Lower leg skin (tissue), 3 donors: ENCODE measurements around the gene RTF2.

Experiments used
- CTCF ChIP-seq, 3 donors: fragments of 450-650 bp; IDR thresholded peaks; one replicate each; pipeline ENCODE4 v1.5.1; 2016; ENCODE audit warnings: antibody characterized with exemption in 3 of 3, mild to moderate bottlenecking in 3 of 3, moderate library complexity in 2 of 3
- POLR2A ChIP-seq, 2 donors: fragments of 450-650 bp; IDR thresholded peaks; one replicate each; pipeline ENCODE4 v1.6.1; 2016 to 2017; ENCODE audit warnings: antibody characterized with exemption in 2 of 2, mild to moderate bottlenecking in 1 of 2, moderate library complexity in 1 of 2

DNA sequence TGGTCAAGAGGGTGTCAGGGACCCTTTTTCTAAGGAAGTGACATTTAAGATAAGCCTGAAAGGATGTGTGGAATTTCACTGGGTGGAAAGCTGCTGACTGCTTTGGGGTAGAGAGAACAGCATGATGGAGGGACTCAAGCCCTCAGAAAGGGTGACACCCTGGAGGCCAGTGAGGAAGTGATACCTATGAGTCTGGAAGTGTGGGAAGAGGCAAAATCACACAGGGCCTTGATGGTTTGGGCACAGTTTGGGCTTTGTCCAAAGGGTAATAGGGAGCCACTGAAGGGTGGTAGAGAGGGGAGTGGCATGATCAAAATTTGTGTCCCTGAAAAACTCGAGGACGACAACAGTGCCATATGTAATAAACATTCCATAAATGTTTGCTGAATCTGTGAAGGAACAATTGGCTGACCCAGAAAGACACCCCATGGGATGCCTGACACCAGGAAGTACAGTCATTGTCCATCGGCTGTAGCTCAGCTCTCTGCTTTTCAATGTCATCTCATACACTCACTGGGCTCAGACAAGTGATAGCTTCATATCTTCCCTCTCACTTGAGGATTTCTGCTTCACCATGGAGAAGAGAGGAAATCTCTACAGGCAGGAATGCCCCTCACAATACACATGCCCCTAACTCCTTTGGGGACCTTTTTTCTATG, 35.1 kb upstream of the RTF2 start:
- TF ChIP-seq CTCF (IDR thresholded peaks at IDR 0.05): no peak
- TF ChIP-seq POLR2A (IDR thresholded peaks at IDR 0.05): no peak
